Heart left ventricle (tissue), 13 donors: ENCODE results near the gene ST6GALNAC4.

Experiments
- CTCF ChIP-seq, 12 donors: fragments of 200-600 bp; sonication (generic) in 4 of 12; IDR thresholded peaks; one replicate each; pipeline versions ENCODE4 v1.5.0 to v1.8.0; 2018 to 2022; ENCODE audit warnings: antibody characterized with exemption in 12 of 12, mild to moderate bottlenecking in 5 of 12
- POLR2A ChIP-seq, 2 donors: fragments of 450-650 bp; IDR thresholded peaks; one replicate each; pipeline ENCODE4 v1.6.1; 2017; ENCODE audit warnings: antibody characterized with exemption in 2 of 2, mild to moderate bottlenecking in 2 of 2, moderate library complexity in 2 of 2
- donor health status: ischemic (EF 13 %, LVEDD 7.1; RV severe dilation, severe dysfunction).
- donor health status: DM: no; HTN: yes; CAD: no.
- donor health status: DM: no; HTN: no; CAD: no.
- donor health status: ischemic (EF 25% LVEDD 6.9; RV normal size, moderate dysfunction).
- donor health status: ischemic (EF 25% LVEDD 5.7; RV mildly dilated, moderate dysfunction).
- donor health status: ischemic (EF 35%, LVEDD 5.7; RV mildly dilated, moderate dysfunction).
- donor health status: nonischemic (EF 11% LVEDD 7.7; RV severe dilation, severe dysfunction).
- donor health status: DM: yes; HTN: yes; CAD: no.
- donor health status: PGD.
- donor health status: ischemic (EF 29% LVEDD 5.4; RV normal size, mild dysfunction).
- donor health status: nonischemic (EF 23%, LVEDD 6.1; RV moderate dilation, normal function).

GRCh38 chr9:127916720-127917581 lies at the start of gene ST6GALNAC4:
- no peak for TF ChIP-seq CTCF (IDR thresholded peaks at IDR 0.05)
- TF ChIP-seq POLR2A (IDR thresholded peaks at IDR 0.05), result peak in 1 of 2 donors; percentile 45
